Trophoblast cell (in vitro differentiated cells and primary cell): ENCODE results near the gene CDA.

Source experiments
- DNase-seq, 2 donors: peaks; one replicate each; pipeline ENCODE4 v3.0.0-alpha.2; 2016
- H2AFZ ChIP-seq: 2 replicates; pipeline ENCODE4 v1.6.1; 2013; ENCODE audit warnings: low read length, moderate library complexity, mild to moderate bottlenecking; ENCODE audit not compliant: insufficient read depth, poor library complexity
- H2AK5ac ChIP-seq: 2 replicates; pipeline ENCODE4 v1.6.1; 2013; ENCODE audit warnings: mild to moderate bottlenecking, low read length
- H2BK120ac ChIP-seq: 2 replicates; pipeline ENCODE4 v1.6.1; 2013; ENCODE audit warnings: low read length, mild to moderate bottlenecking, moderate library complexity; ENCODE audit not compliant: insufficient read depth, poor library complexity
- H2BK12ac ChIP-seq: 2 replicates; pipeline ENCODE4 v1.6.1; 2013; ENCODE audit warnings: mild to moderate bottlenecking, low read length, moderate library complexity
- H2BK5ac ChIP-seq: 2 replicates; pipeline ENCODE4 v1.6.1; 2013; ENCODE audit warnings: low read length, low read depth, moderate library complexity, mild to moderate bottlenecking; ENCODE audit not compliant: poor library complexity
- H3K14ac ChIP-seq: 2 replicates; pipeline ENCODE4 v1.6.1; 2013; ENCODE audit warnings: mild to moderate bottlenecking, low read length
- H3K18ac ChIP-seq: 2 replicates; pipeline ENCODE4 v1.6.1; 2013; ENCODE audit warnings: mild to moderate bottlenecking, low read length
- H3K23ac ChIP-seq: 2 replicates; pipeline ENCODE4 v1.6.1; 2013; ENCODE audit warnings: low read length
- H3K27ac ChIP-seq: 2 replicates; pipeline ENCODE4 v1.5.1; 2013; ENCODE audit warnings: low read depth, mild to moderate bottlenecking, inconsistent platforms, low read length, moderate library complexity
- H3K27me3 ChIP-seq: 2 replicates; pipeline ENCODE4 v1.6.1; 2013; ENCODE audit warnings: inconsistent platforms, mild to moderate bottlenecking, low read length, moderate library complexity; ENCODE audit not compliant: insufficient read depth
- H3K36me3 ChIP-seq, 2 experiments: 1 replicate in 1 of 2; 2 replicates in 1 of 2; pipeline ENCODE4 v1.6.1; 2013; ENCODE audit warnings: low read length in 2 of 2, mild to moderate bottlenecking in 2 of 2, moderate library complexity in 1 of 2; ENCODE audit not compliant: insufficient read depth in 2 of 2, control insufficient read depth in 1 of 2
- H3K4ac ChIP-seq: 2 replicates; pipeline ENCODE4 v1.6.1; 2013; ENCODE audit warnings: low read depth, mild to moderate bottlenecking, low read length, moderate library complexity
- H3K4me1 ChIP-seq, 2 experiments: 1 replicate in 1 of 2; 2 replicates in 1 of 2; pipeline ENCODE4 v1.6.1; 2013; ENCODE audit warnings: low read length in 2 of 2, mild to moderate bottlenecking in 2 of 2, moderate library complexity in 1 of 2; ENCODE audit not compliant: insufficient read depth in 2 of 2, control insufficient read depth in 1 of 2
- H3K4me2 ChIP-seq: 2 replicates; pipeline ENCODE4 v1.6.1; 2013; ENCODE audit warnings: inconsistent platforms, mild to moderate bottlenecking, low read length, moderate library complexity
- H3K4me3 ChIP-seq: 2 replicates; pipeline ENCODE4 v1.5.1; 2013; ENCODE audit warnings: mild to moderate bottlenecking, low read depth, low read length, inconsistent platforms
- H3K79me1 ChIP-seq: one replicate; pipeline ENCODE4 v1.6.1; 2013; ENCODE audit warnings: low read length
- H3K79me2 ChIP-seq: 2 replicates; pipeline ENCODE4 v1.6.1; 2013; ENCODE audit warnings: low read length, mild to moderate bottlenecking; ENCODE audit not compliant: control insufficient read depth, insufficient read depth, poor library complexity
- H3K9ac ChIP-seq: 2 replicates; pipeline ENCODE4 v1.6.1; 2013; ENCODE audit warnings: mild to moderate bottlenecking, low read length
- H3K9me3 ChIP-seq: 2 replicates; pipeline ENCODE4 v1.6.1; 2013; ENCODE audit warnings: low read depth, mild to moderate bottlenecking, control low read depth, inconsistent platforms, low read length; ENCODE audit not compliant: insufficient read depth
- H4K12ac ChIP-seq: 2 replicates; pipeline ENCODE4 v1.6.1; 2013; ENCODE audit warnings: low read depth, mild to moderate bottlenecking, low read length, moderate library complexity
- H4K8ac ChIP-seq: 2 replicates; pipeline ENCODE4 v1.6.1; 2013; ENCODE audit warnings: low read depth, mild to moderate bottlenecking, low read length, moderate library complexity
- H4K91ac ChIP-seq: one replicate; pipeline ENCODE4 v1.6.1; 2013; ENCODE audit warnings: low read depth, mild to moderate bottlenecking, low read length, moderate library complexity
- WGBS: extraction: QIAGEN DNeasy Blood & Tissue Kit; methylation state at CpG from one replicate; pipeline ENCODE4 v1.1.7; 2013; ENCODE audit warnings: missing lambda C conversion rate; ENCODE audit not compliant: insufficient read length, insufficient coverage; ENCODE audit errors: extremely low coverage; 5-methylcytosine and 5-hydroxymethylcytosine counted together

The CDA gene

GRCh38 chr1:20618550-20618949 lies 29.7 kb downstream of the CDA start:
- Histone ChIP-seq H3K14ac (no peak overlapping the region), H3K4me2 (no peak overlapping the region), H3K9me3 (no peaks in the 10 kb centered on the region), H3K18ac (no peak overlapping the region), H3K23ac (no peak overlapping the region), H3K79me1 (peaks cover under 1% of the 10 kb centered on the region), H3K79me2 (no peaks in the 10 kb centered on the region), H4K8ac (no peak overlapping the region), H3K4me3 (no peak overlapping the region), H4K12ac (no peak overlapping the region), H2AK5ac (no peak overlapping the region), H2BK12ac (no peak overlapping the region), H3K27me3 (no peaks in the 10 kb centered on the region), H2AFZ (no peak overlapping the region), H4K91ac (no peak overlapping the region), H3K27ac (no peak overlapping the region), H3K36me3 (no peaks in the 10 kb centered on the region), H2BK5ac (no peak overlapping the region), H3K4ac (no peak overlapping the region), H3K9ac (no peak overlapping the region), H3K4me1 (peaks cover 4% of the 10 kb centered on the region in 2 experiments), H2BK120ac (no peak overlapping the region)
- DNase-seq, result no peak
- WGBS, result no CpG with 5 or more reads among the region's 4 CpGs

- H2BK12ac ChIP-seq, result no peak overlapping the region
- H3K4ac ChIP-seq, result no peak overlapping the region
- no peak overlapping the region for H4K91ac ChIP-seq
- H2BK120ac ChIP-seq, result no peak overlapping the region
- no peaks in the 10 kb centered on the region for H3K36me3 ChIP-seq
- no peak overlapping the region for H2AFZ ChIP-seq
- no CpG with 5 or more reads among the region's 1 CpG for WGBS
- H3K27ac ChIP-seq, result no peak overlapping the region
- H3K23ac ChIP-seq, result no peak overlapping the region
- DNase-seq, result peak in 1 of 2 donors; percentile 70
- H3K4me3 ChIP-seq, result no peak overlapping the region
- H3K27me3 ChIP-seq, result no peaks in the 10 kb centered on the region
- no peak overlapping the region for H4K12ac ChIP-seq
- no peaks in the 10 kb centered on the region for H3K9me3 ChIP-seq
- H3K79me1 ChIP-seq, result no peaks in the 10 kb centered on the region
- no peaks in the 10 kb centered on the region for H3K4me1 ChIP-seq
- H3K4me2 ChIP-seq, result no peak overlapping the region
- H3K18ac ChIP-seq, result no peak overlapping the region
- H4K8ac ChIP-seq, result no peak overlapping the region
- H3K9ac ChIP-seq, result no peak overlapping the region
- H3K79me2 ChIP-seq, result no peaks in the 10 kb centered on the region
- H2AK5ac ChIP-seq, result no peak overlapping the region
- H3K14ac ChIP-seq, result no peak overlapping the region
- H2BK5ac ChIP-seq, result no peak overlapping the region
Measured at GRCh38 chr1:20619999-20620398, 31.1 kb downstream of the CDA start.

- H2BK12ac ChIP-seq, result no peak overlapping the region
- no peak overlapping the region for H3K4ac ChIP-seq
- H2AFZ ChIP-seq, result no peak overlapping the region
- no peak overlapping the region for H2BK120ac ChIP-seq
- H3K79me1 ChIP-seq, result no peaks in the 10 kb centered on the region
- peak in 1 of 2 donors; percentile 37 for DNase-seq
- no peak overlapping the region for H3K14ac ChIP-seq
- no peak overlapping the region for H4K8ac ChIP-seq
- no peak overlapping the region for H3K4me3 ChIP-seq
- H3K18ac ChIP-seq, result no peak overlapping the region
- no peak overlapping the region for H2BK5ac ChIP-seq
- no peaks in the 10 kb centered on the region for H3K27me3 ChIP-seq
- WGBS, result no CpG with 5 or more reads among the region's 6 CpGs
- H3K23ac ChIP-seq, result no peak overlapping the region
- H3K9ac ChIP-seq, result no peak overlapping the region
- H3K79me2 ChIP-seq, result no peaks in the 10 kb centered on the region
- no peaks in the 10 kb centered on the region for H3K4me1 ChIP-seq
- H3K4me2 ChIP-seq, result no peak overlapping the region
- no peaks in the 10 kb centered on the region for H3K36me3 ChIP-seq
- H3K27ac ChIP-seq, result no peak overlapping the region
- no peaks in the 10 kb centered on the region for H3K9me3 ChIP-seq
- no peak overlapping the region for H4K91ac ChIP-seq
- no peak overlapping the region for H2AK5ac ChIP-seq
- H4K12ac ChIP-seq, result no peak overlapping the region
Measured at GRCh38 chr1:20621012-20621411, 32.1 kb downstream of the CDA start.

GRCh38 chr1:20624709-20625108 lies 35.8 kb downstream of the CDA start:
- no peaks in the 10 kb centered on the region for H3K36me3 ChIP-seq
- H2AK5ac ChIP-seq, result no peak overlapping the region
- no peak overlapping the region for H3K14ac ChIP-seq
- H2BK12ac ChIP-seq, result no peak overlapping the region
- WGBS, result no CpG with 5 or more reads among the region's 1 CpG
- H4K91ac ChIP-seq, result no peak overlapping the region
- H3K4me2 ChIP-seq, result no peak overlapping the region
- DNase-seq, result no peak
- H2AFZ ChIP-seq, result no peak overlapping the region
- H4K12ac ChIP-seq, result no peak overlapping the region
- H3K27ac ChIP-seq, result no peak overlapping the region
- H2BK120ac ChIP-seq, result no peak overlapping the region
- H3K79me2 ChIP-seq, result no peaks in the 10 kb centered on the region
- H3K4ac ChIP-seq, result no peak overlapping the region
- H3K9me3 ChIP-seq, result no peaks in the 10 kb centered on the region
- H3K9ac ChIP-seq, result no peak overlapping the region
- H3K27me3 ChIP-seq, result no peaks in the 10 kb centered on the region
- H3K23ac ChIP-seq, result no peak overlapping the region
- no peak overlapping the region for H2BK5ac ChIP-seq
- no peak overlapping the region for H3K4me3 ChIP-seq
- no peaks in the 10 kb centered on the region for H3K79me1 ChIP-seq
- no peaks in the 10 kb centered on the region for H3K4me1 ChIP-seq
- H4K8ac ChIP-seq, result no peak overlapping the region
- H3K18ac ChIP-seq, result no peak overlapping the region
